ENCODE measurements around the gene DUS1L.
A peak's percentile ranks its signal among the peaks of the same experiment; 100 is the strongest.

Gene DUS1L

GRCh38 chr17:82021900-82022309, 43.7 kb downstream of the DUS1L start:
- no peak for DNase-seq (ENCODE audit: low read depth)
- H3K4me3 ChIP-seq (ENCODE audit: low read depth, low read length), result peak overlapping the region; percentile 62
- TF ChIP-seq, protein P1, sequence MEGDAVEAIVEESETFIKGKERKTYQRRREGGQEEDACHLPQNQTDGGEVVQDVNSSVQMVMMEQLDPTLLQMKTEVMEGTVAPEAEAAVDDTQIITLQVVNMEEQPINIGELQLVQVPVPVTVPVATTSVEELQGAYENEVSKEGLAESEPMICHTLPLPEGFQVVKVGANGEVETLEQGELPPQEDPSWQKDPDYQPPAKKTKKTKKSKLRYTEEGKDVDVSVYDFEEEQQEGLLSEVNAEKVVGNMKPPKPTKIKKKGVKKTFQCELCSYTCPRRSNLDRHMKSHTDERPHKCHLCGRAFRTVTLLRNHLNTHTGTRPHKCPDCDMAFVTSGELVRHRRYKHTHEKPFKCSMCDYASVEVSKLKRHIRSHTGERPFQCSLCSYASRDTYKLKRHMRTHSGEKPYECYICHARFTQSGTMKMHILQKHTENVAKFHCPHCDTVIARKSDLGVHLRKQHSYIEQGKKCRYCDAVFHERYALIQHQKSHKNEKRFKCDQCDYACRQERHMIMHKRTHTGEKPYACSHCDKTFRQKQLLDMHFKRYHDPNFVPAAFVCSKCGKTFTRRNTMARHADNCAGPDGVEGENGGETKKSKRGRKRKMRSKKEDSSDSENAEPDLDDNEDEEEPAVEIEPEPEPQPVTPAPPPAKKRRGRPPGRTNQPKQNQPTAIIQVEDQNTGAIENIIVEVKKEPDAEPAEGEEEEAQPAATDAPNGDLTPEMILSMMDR (IDR thresholded peaks at IDR 0.05; ENCODE audit: insufficient read depth, low read depth, low read length, missing control alignments), result no peak

DNA sequence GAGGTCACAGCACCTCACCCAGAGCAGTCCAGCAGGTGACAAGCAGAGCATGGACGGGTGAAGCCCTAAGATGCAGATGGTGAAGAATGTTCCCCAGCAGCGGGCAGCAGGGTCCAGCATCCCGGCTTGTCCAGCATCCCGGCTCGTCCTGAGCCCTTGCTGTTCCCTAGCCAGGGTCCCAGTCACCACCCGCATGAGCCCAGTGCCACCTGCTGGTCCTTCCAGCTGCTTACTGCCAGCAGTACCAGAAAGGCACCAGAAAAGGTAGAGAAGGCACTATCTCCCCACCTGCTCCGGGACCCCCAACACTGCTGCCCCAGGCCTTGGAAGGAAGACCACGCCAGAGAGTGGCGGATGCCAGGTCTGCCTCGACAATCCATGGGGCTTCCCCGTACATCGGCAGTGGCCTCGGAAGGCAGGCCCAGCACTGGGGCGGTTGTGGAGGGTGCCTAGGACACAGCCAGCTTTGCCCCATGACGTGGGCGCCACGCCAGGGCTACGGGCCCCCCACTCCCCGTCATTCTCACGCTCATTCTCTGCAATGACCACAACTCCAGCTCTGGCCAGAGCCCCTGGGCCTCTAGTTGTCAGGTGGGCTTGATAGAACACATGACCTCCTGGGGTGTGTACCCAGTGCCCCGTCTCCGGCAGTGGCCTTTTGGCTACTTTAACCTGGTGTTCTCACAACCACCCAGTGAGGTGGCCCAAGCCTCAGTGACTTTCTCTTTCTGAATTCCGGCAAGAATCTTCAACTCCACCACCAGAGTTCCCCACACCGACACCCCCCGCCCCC, 44.3 kb downstream of the DUS1L start:
- TF ChIP-seq, protein P1 (IDR thresholded peaks at IDR 0.05; ENCODE audit: insufficient read depth, low read depth, low read length, missing control alignments), result peak; percentile 70
- peak overlapping the region; percentile 62 for H3K4me3 ChIP-seq (ENCODE audit: low read depth, low read length)
- DNase-seq (ENCODE audit: low read depth), result peak; percentile 65

DNA sequence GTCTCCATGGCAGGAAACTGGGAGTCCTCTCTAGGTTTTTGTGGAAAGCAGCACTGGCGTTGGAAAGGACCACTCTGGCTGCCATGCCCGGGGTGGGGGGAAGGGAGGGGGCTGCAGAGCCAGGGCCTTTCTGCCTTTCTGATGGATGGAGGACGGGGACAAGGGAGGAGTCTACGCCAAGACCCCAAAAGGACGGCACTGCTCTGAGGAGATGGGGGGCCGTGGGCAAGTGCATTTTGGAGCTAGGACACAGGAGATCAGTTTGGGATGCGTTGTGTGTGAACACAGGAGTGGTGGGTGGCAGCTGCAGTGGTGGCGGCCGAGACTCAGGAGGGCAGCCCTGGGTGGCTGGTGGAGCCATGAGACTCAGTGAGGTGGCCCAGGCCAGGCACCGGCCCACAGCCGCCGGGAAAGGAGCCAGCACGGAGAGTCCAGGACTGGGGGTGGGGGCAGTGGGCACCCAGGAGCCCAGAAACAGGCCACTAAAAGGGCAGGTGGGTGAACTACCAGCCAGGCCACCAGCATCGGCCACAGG, 45.0 kb downstream of the DUS1L start:
- no peak for DNase-seq (ENCODE audit: low read depth)

DNA sequence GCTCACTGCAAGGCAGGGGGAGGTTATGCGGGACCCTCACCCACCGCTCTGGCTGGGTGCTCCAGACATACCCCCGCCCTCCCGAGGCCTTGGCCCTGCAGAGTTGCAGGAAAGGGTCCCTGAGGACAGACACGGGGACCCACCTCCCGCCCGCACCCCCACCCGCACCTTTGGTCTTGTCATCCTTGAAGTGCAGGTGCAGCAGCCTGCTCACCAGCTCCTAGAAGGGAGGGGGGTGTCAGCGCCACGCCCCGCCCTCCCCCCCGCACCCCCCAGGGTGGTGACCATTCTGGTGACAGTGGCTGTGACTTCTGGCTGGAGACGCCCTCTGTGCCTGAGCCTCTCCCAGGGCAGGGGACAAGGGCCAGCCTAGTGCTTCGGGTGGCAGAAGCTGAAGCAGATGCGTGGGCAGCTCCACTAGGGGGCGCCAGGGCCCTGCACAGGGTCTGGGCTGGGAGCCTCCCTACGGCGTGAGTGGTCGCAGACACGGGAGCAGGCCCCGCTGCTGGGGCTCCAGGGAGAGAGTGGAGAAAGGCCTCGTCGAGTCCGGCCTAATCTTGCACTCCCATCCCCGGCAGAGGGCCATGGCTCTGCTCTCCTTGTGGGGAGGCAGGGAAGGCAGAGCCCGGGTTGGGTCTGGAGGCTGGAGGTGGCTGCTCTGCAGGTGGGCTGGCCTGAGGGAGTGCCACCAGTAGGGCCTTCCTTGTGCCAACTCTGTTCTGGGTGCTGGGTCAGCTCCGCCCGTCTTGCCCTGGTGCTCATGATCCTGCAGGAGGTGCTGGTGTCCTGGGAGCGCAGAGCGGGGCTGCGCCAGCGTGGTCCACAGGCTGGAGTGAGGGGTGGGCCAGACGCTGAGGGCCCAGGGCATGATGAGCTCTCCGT, 45.7 kb downstream of the DUS1L start:
- H3K4me3 ChIP-seq (ENCODE audit: low read depth, low read length), result no peak overlapping the region

More for the DNA sequence above, 45.0 kb downstream of the DUS1L start:
- no peak overlapping the region for H3K4me3 ChIP-seq (ENCODE audit: low read depth, low read length)
- TF ChIP-seq, protein P1 (IDR thresholded peaks at IDR 0.05; ENCODE audit: insufficient read depth, low read depth, low read length, missing control alignments), result no peak

GRCh38 chr17:82018989-82019689, 46.5 kb downstream of the DUS1L start:
- TF ChIP-seq, protein P1 (IDR thresholded peaks at IDR 0.05; ENCODE audit: insufficient read depth, low read depth, low read length, missing control alignments), result no peak
- DNase-seq (ENCODE audit: low read depth), result no peak
- no peak overlapping the region for H3K4me3 ChIP-seq (ENCODE audit: low read depth, low read length)

More for the DNA sequence above, 45.7 kb downstream of the DUS1L start:
- peak; percentile 76 for DNase-seq (ENCODE audit: low read depth)
- TF ChIP-seq, protein P1 (IDR thresholded peaks at IDR 0.05; ENCODE audit: insufficient read depth, low read depth, low read length, missing control alignments), result peak; percentile 86

Measured in GM12865 (cell line).